DND-41 (cell line): ENCODE measurements around the gene BUB1.

Experiments used
- EZH2 ChIP-seq: IDR thresholded peaks from 3 replicates; pipeline ENCODE4 v1.6.1; 2012; ENCODE audit warnings: borderline replicate concordance, low read depth, mild to moderate bottlenecking, moderate library complexity, low read length, inconsistent platforms; ENCODE audit not compliant: severe bottlenecking
- TF ChIP-seq, protein P1 (sequence below): IDR thresholded peaks from 2 replicates; pipeline ENCODE4 v1.5.1; 2012; ENCODE audit warnings: borderline replicate concordance, low read length, moderate library complexity, mild to moderate bottlenecking; ENCODE audit not compliant: poor library complexity, severe bottlenecking; ENCODE audit errors: extremely low read depth

DNA sequence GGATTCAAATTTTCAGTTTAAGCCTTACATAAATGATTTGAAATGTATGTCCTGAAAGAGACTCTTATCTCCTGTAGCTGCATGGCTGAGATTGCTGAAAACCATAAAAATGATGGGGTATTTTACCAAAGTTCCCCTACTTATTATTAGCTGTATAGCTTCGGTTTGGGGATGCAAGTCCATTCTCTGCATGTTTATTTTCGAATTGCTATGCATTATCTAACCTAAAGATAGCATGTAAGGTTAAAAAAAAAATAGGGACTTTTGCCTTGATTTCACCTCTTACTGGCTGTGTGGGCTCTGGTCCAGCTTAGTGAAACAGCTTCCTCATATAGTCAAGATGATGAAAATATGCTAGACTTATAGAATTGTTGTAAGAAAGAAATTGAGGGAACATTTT, 40.5 kb upstream of the BUB1 start:
- TF ChIP-seq, protein P1, sequence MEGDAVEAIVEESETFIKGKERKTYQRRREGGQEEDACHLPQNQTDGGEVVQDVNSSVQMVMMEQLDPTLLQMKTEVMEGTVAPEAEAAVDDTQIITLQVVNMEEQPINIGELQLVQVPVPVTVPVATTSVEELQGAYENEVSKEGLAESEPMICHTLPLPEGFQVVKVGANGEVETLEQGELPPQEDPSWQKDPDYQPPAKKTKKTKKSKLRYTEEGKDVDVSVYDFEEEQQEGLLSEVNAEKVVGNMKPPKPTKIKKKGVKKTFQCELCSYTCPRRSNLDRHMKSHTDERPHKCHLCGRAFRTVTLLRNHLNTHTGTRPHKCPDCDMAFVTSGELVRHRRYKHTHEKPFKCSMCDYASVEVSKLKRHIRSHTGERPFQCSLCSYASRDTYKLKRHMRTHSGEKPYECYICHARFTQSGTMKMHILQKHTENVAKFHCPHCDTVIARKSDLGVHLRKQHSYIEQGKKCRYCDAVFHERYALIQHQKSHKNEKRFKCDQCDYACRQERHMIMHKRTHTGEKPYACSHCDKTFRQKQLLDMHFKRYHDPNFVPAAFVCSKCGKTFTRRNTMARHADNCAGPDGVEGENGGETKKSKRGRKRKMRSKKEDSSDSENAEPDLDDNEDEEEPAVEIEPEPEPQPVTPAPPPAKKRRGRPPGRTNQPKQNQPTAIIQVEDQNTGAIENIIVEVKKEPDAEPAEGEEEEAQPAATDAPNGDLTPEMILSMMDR = no peak
- TF ChIP-seq EZH2 = no peak
